ENCODE results near the gene LYRM9.
"Not testable (repeated sequence)": the region's sequence is repeated elsewhere in the genome, so short reads cannot be mapped to it uniquely, and the experiment has no call there.

The LYRM9 gene

GRCh38 chr17:27839571-27840405, 53.4 kb downstream of the LYRM9 start:
- POLR2A ChIA-PET; H3K27ac ChIP-seq (ENCODE audit: extremely low read depth, low read depth, low read length); H3K4me1 ChIP-seq (ENCODE audit: control insufficient read depth, insufficient read depth, low read length); H3K9me3 ChIP-seq (ENCODE audit: control insufficient read depth, insufficient read depth, low read depth, low read length); H3K4me3 ChIP-seq (ENCODE audit: low read depth, low read length); H3K36me3 ChIP-seq (ENCODE audit: control insufficient read depth in 2 of 2, insufficient read depth in 1 of 2, low read length in 2 of 2): not testable (repeated sequence)
- CTCF ChIA-PET = interaction anchor here (0.6 kb wide), 1 partner anchor 185 kb away, joined by 4 read pairs; no protein-coding TSS in a partner anchor

GRCh38 chr17:27838607-27839006, 54.6 kb downstream of the LYRM9 start:
- H3K4me3 ChIP-seq (ENCODE audit: low read depth, low read length); CTCF ChIA-PET; H3K4me1 ChIP-seq (ENCODE audit: control insufficient read depth, insufficient read depth, low read length); H3K27ac ChIP-seq (ENCODE audit: extremely low read depth, low read depth, low read length); POLR2A ChIA-PET; H3K9me3 ChIP-seq (ENCODE audit: control insufficient read depth, insufficient read depth, low read depth, low read length); H3K36me3 ChIP-seq (ENCODE audit: control insufficient read depth in 2 of 2, insufficient read depth in 1 of 2, low read length in 2 of 2): not testable (repeated sequence)

GRCh38 chr17:27837769-27838168, 55.4 kb downstream of the LYRM9 start:
- H3K36me3 ChIP-seq (ENCODE audit: control insufficient read depth in 2 of 2, insufficient read depth in 1 of 2, low read length in 2 of 2); H3K27ac ChIP-seq (ENCODE audit: extremely low read depth, low read depth, low read length); H3K4me3 ChIP-seq (ENCODE audit: low read depth, low read length); H3K4me1 ChIP-seq (ENCODE audit: control insufficient read depth, insufficient read depth, low read length); H3K9me3 ChIP-seq (ENCODE audit: control insufficient read depth, insufficient read depth, low read depth, low read length); POLR2A ChIA-PET: not testable (repeated sequence)
- CTCF ChIA-PET = interaction anchor here (1.3 kb wide), 1 partner anchor 32 kb away, joined by 7 read pairs; no protein-coding TSS in a partner anchor

- Histone ChIP-seq H3K27ac (ENCODE audit: extremely low read depth, low read depth, low read length) (no peak overlapping the region), H3K9me3 (ENCODE audit: control insufficient read depth, insufficient read depth, low read depth, low read length) (no peaks in the 10 kb centered on the region), H3K4me1 (ENCODE audit: control insufficient read depth, insufficient read depth, low read length) (no peaks in the 10 kb centered on the region), H3K4me3 (ENCODE audit: low read depth, low read length) (no peak overlapping the region), H3K36me3 (ENCODE audit: control insufficient read depth in 2 of 2, insufficient read depth in 1 of 2, low read length in 2 of 2) (no peaks in the 10 kb centered on the region)
- ChIA-PET POLR2A (no interaction called here), CTCF (interaction anchor here (1.0 kb wide), 1 partner anchor 79 kb away, joined by 4 read pairs; no protein-coding TSS in a partner anchor)
- TF ChIP-seq ZBTB6 (tag by site-specific recombination; IDR thresholded peaks at IDR 0.05) = no peak
- no peak for TF ChIP-seq ZNF48 (tag by site-specific recombination; IDR thresholded peaks at IDR 0.05)
- TF ChIP-seq ZNF530 (tag by site-specific recombination; IDR thresholded peaks at IDR 0.05; ENCODE audit: low read depth) = no peak
- no peak for TF ChIP-seq ZNF558 (tag by site-specific recombination; IDR thresholded peaks at IDR 0.05)
These were observed 56.5 kb downstream of the LYRM9 start for GRCh38 chr17:27836651-27837050.

- no peak overlapping the region for H3K4me3 ChIP-seq (ENCODE audit: low read depth, low read length)
- H3K4me1 ChIP-seq (ENCODE audit: control insufficient read depth, insufficient read depth, low read length) = no peaks in the 10 kb centered on the region
- POLR2A ChIA-PET = no interaction called here
- H3K27ac ChIP-seq (ENCODE audit: extremely low read depth, low read depth, low read length) = no peak overlapping the region
- H3K9me3 ChIP-seq (ENCODE audit: control insufficient read depth, insufficient read depth, low read depth, low read length) = no peaks in the 10 kb centered on the region
- H3K36me3 ChIP-seq (ENCODE audit: control insufficient read depth in 2 of 2, insufficient read depth in 1 of 2, low read length in 2 of 2) = no peaks in the 10 kb centered on the region
- CTCF ChIA-PET = interaction anchor here (1.2 kb wide), 1 partner anchor 46 kb away, joined by 4 read pairs; no protein-coding TSS in a partner anchor
- no peak for TF ChIP-seq PRDM6 (tag by site-specific recombination; IDR thresholded peaks at IDR 0.05)
- TF ChIP-seq GLI2 (tag by site-specific recombination; IDR thresholded peaks at IDR 0.05; ENCODE audit: borderline replicate concordance, low read depth) = no peak
- TF ChIP-seq ZNF423 (tag by site-specific recombination; IDR thresholded peaks at IDR 0.05) = no peak
- no peak for TF ChIP-seq ZNF426 (tag by site-specific recombination; IDR thresholded peaks at IDR 0.05)
- TF ChIP-seq ZNF391 (tag by site-specific recombination; IDR thresholded peaks at IDR 0.05; ENCODE audit: borderline replicate concordance, low read depth) = no peak
- TF ChIP-seq ZBTB1 (tag by site-specific recombination; IDR thresholded peaks at IDR 0.05) = no peak
- no peak for TF ChIP-seq ZNF341 (tag by site-specific recombination; IDR thresholded peaks at IDR 0.05; ENCODE audit: low read depth)
- TF ChIP-seq ZNF24 (tag by site-specific recombination; IDR thresholded peaks at IDR 0.05) = no peak
- no peak for TF ChIP-seq ZNF114 (tag by site-specific recombination; IDR thresholded peaks at IDR 0.05)
- no peak for TF ChIP-seq ZNF623 (tag by site-specific recombination; IDR thresholded peaks at IDR 0.05)
- TF ChIP-seq IKZF3 (tag by site-specific recombination; IDR thresholded peaks at IDR 0.05) = no peak
- TF ChIP-seq ZNF544 (tag by site-specific recombination; IDR thresholded peaks at IDR 0.05) = no peak
- TF ChIP-seq ZNF747 (tag by site-specific recombination; IDR thresholded peaks at IDR 0.05) = no peak
- no peak for TF ChIP-seq OSR2 (tag by site-specific recombination; IDR thresholded peaks at IDR 0.05)
- TF ChIP-seq ZNF449 (tag by site-specific recombination; IDR thresholded peaks at IDR 0.05) = no peak
- no peak for TF ChIP-seq ZSCAN16 (tag by site-specific recombination; IDR thresholded peaks at IDR 0.05)
- TF ChIP-seq KLF10 (tag by site-specific recombination; IDR thresholded peaks at IDR 0.05) = no peak
These were observed 58.6 kb downstream of the LYRM9 start for GRCh38 chr17:27834571-27834970.

Data from HEK293 (cell line).